ENCODE data around the gene MBNL3.

DNA sequence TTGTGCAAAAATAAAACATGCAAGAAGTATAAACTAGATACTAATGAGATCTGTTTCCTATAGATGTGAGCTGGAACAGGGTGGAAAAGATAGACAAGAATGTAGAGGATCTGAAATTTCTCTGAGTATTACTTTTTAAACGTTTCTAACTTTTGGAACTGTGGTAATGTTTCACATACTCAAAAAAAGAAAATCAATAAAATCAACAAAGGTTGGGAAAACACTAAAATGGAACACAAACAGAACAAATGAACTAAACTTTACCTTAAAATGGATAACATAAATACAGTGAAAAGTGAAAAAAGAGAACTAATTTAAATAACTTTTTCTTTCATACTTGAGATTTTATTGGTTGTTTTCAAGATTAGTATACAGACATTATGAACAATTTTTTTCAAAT, 32.0 kb upstream of the MBNL3 start:
- TF ChIP-seq, protein P1, sequence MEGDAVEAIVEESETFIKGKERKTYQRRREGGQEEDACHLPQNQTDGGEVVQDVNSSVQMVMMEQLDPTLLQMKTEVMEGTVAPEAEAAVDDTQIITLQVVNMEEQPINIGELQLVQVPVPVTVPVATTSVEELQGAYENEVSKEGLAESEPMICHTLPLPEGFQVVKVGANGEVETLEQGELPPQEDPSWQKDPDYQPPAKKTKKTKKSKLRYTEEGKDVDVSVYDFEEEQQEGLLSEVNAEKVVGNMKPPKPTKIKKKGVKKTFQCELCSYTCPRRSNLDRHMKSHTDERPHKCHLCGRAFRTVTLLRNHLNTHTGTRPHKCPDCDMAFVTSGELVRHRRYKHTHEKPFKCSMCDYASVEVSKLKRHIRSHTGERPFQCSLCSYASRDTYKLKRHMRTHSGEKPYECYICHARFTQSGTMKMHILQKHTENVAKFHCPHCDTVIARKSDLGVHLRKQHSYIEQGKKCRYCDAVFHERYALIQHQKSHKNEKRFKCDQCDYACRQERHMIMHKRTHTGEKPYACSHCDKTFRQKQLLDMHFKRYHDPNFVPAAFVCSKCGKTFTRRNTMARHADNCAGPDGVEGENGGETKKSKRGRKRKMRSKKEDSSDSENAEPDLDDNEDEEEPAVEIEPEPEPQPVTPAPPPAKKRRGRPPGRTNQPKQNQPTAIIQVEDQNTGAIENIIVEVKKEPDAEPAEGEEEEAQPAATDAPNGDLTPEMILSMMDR (IDR thresholded peaks at IDR 0.05), result no peak
- no peak for TF ChIP-seq POLR2A (IDR thresholded peaks at IDR 0.05)
- TF ChIP-seq POLR2AphosphoS5 (IDR thresholded peaks at IDR 0.05), result no peak
- TF ChIP-seq EP300 (IDR thresholded peaks at IDR 0.05), result no peak
